SK-N-SH (cell line): Measurements from ENCODE around the gene OLR1. TPM values are rescaled to one million over a fixed set of nuclear protein-coding genes. Genes with fewer than 3 reads are reported as not detected.

Experiments
- CTCF ChIA-PET: fragments of 300-600, 350-600 bp; formaldehyde crosslinking; extraction: SDS; loops from one replicate; lab custom pipeline; 2021; lab: Yijun Ruan, JAX
- POLR2A ChIA-PET: fragments of 350-600 bp; sonication (Branson Sonifier 250); formaldehyde crosslinking; extraction: SDS; loops from one replicate; lab custom pipeline; 2020; ENCODE audit warnings: antibody characterized with exemption, inconsistent platforms; lab: Yijun Ruan, JAX
- DNase-seq: peaks from one replicate; pipeline ENCODE4 v3.0.0; 2012
- H2AFZ ChIP-seq: fragments of 200-600 bp; sonication (generic); 2 replicates; pipeline ENCODE4 v1.8.1; 2016; ENCODE audit warnings: antibody characterized with exemption, mild to moderate bottlenecking, low read depth
- H3F3A ChIP-seq: fragments of 200-600 bp; sonication (generic); replicated peaks from 2 replicates; pipeline ENCODE3; 2016; ENCODE audit warnings: antibody characterized with exemption, mild to moderate bottlenecking; ENCODE audit not compliant: insufficient read depth
- H3K27ac ChIP-seq, 2 experiments: fragments of 200-500 bp in 1 of 2; fragments of 200-600 bp in 1 of 2; sonication (Bioruptor generic) in 1 of 2; sonication (generic), shearing (Covaris generic) in 1 of 2; 2 replicates each; pipeline versions ENCODE4 v1.5.1 to v1.6.1; 2014 to 2016; ENCODE audit warnings: low read depth in 2 of 2, inconsistent platforms in 1 of 2, low read length in 1 of 2, mild to moderate bottlenecking in 1 of 2, mixed read lengths in 1 of 2
- H3K27me3 ChIP-seq: fragments of 200-600 bp; sonication (generic), shearing (Covaris generic); 2 replicates; pipeline ENCODE4 v1.6.1; 2016; ENCODE audit warnings: mixed run types; ENCODE audit not compliant: insufficient read depth
- H3K36me3 ChIP-seq, 2 experiments: fragments of 200-500 bp in 1 of 2; fragments of 200-600 bp in 1 of 2; sonication (Bioruptor generic) in 1 of 2; sonication (generic) in 1 of 2; replicated peaks in 1 of 2; 2 replicates each; pipeline versions ENCODE3 to v1.5.1; 2014 to 2016; ENCODE audit warnings: low read length in 1 of 2, mild to moderate bottlenecking in 1 of 2; ENCODE audit not compliant: insufficient read depth in 2 of 2, control insufficient read depth in 1 of 2
- H3K4me1 ChIP-seq, 2 experiments: fragments of 200-500 bp in 1 of 2; fragments of 200-600 bp in 1 of 2; sonication (Bioruptor generic) in 1 of 2; sonication (generic), shearing (Covaris generic) in 1 of 2; 2 replicates each; pipeline versions ENCODE4 v1.5.1 to v1.6.1; 2014 to 2016; ENCODE audit warnings: low read depth in 1 of 2, low read length in 1 of 2, mixed run types in 1 of 2; ENCODE audit not compliant: insufficient read depth in 2 of 2, control insufficient read depth in 1 of 2
- H3K4me2 ChIP-seq: fragments of 200-600 bp; sonication (generic), shearing (Covaris generic); 2 replicates; pipeline ENCODE4 v1.6.1; 2017; ENCODE audit warnings: mixed run types
- H3K4me3 ChIP-seq, 2 experiments: fragments of 200-500 bp in 1 of 2; fragments of 200-600 bp in 1 of 2; sonication (Bioruptor generic) in 1 of 2; sonication (generic), shearing (Covaris generic) in 1 of 2; 2 replicates each; pipeline versions ENCODE4 v1.5.1 to v1.8.1; 2014 to 2016; ENCODE audit warnings: low read depth in 2 of 2, inconsistent platforms in 1 of 2, low read length in 1 of 2, mild to moderate bottlenecking in 1 of 2, mixed read lengths in 1 of 2, moderate library complexity in 1 of 2
- H3K79me2 ChIP-seq: fragments of 200-600 bp; sonication (generic); 2 replicates; pipeline ENCODE4 v1.8.1; 2017; ENCODE audit warnings: mild to moderate bottlenecking; ENCODE audit not compliant: insufficient read depth
- H3K9ac ChIP-seq: fragments of 200-600 bp; sonication (generic); 2 replicates; pipeline ENCODE4 v1.6.1; 2017; ENCODE audit warnings: mixed run types
- H3K9me2 ChIP-seq: fragments of 200-600 bp; sonication (generic); 2 replicates; pipeline ENCODE4 v1.6.1; 2017; ENCODE audit warnings: mixed run types
- H3K9me3 ChIP-seq: fragments of 200-600 bp; sonication (generic); 2 replicates; pipeline ENCODE4 v1.6.1; 2017; ENCODE audit warnings: mixed run types, mild to moderate bottlenecking, moderate library complexity
- H4K20me1 ChIP-seq: fragments of 200-600 bp; sonication (generic); 2 replicates; pipeline ENCODE4 v1.6.1; 2017; ENCODE audit warnings: mild to moderate bottlenecking, mixed run types; ENCODE audit not compliant: insufficient read depth
- EP300 ChIP-seq, 2 experiments: IDR thresholded peaks; 2 replicates each; pipeline versions ENCODE4 v1.4.0 to v1.6.1; 2012; ENCODE audit warnings: borderline replicate concordance in 1 of 2, low read depth in 1 of 2, low read length in 1 of 2
- FOXJ3 ChIP-seq: sonication (generic); formaldehyde crosslinking; IDR thresholded peaks from 2 replicates; pipeline ENCODE4 v1.5.1; 2020; ENCODE audit warnings: mild to moderate bottlenecking, missing genetic modification reagents
- FOXM1 ChIP-seq: IDR thresholded peaks from 2 replicates; pipeline ENCODE4 v1.4.0; 2012; ENCODE audit warnings: low read depth, mild to moderate bottlenecking
- GABPA ChIP-seq: IDR thresholded peaks from 2 replicates; pipeline ENCODE4 v1.4.0; 2012; ENCODE audit warnings: low read depth, mild to moderate bottlenecking
- IRF3 ChIP-seq: fragments of 150-350 bp; IDR thresholded peaks from 2 replicates; pipeline ENCODE4 v1.6.1; 2016; ENCODE audit warnings: mild to moderate bottlenecking, low read depth, low read length
- JUND ChIP-seq: IDR thresholded peaks from 2 replicates; pipeline ENCODE4 v1.4.0; 2012
- MEF2A ChIP-seq: IDR thresholded peaks from 2 replicates; pipeline ENCODE4 v1.4.0; 2012; ENCODE audit warnings: low read depth, borderline replicate concordance
- RCOR1 ChIP-seq: fragments of 150-350 bp; IDR thresholded peaks from 2 replicates; pipeline ENCODE4 v1.6.1; 2017; ENCODE audit warnings: antibody characterized with exemption, low read length
- REST ChIP-seq: IDR thresholded peaks from 2 replicates; pipeline ENCODE4 v1.6.1; 2012; ENCODE audit warnings: mild to moderate bottlenecking, low read depth, low read length, moderate library complexity
- RXRA ChIP-seq: IDR thresholded peaks from 2 replicates; pipeline ENCODE4 v1.4.0; 2012; ENCODE audit warnings: low read depth, mild to moderate bottlenecking, borderline replicate concordance
- SIN3A ChIP-seq: IDR thresholded peaks from 2 replicates; pipeline ENCODE4 v1.6.1; 2012; ENCODE audit warnings: low read depth, mild to moderate bottlenecking, low read length, moderate library complexity, borderline replicate concordance
- TAF1 ChIP-seq: IDR thresholded peaks from 2 replicates; pipeline ENCODE4 v1.6.1; 2012; ENCODE audit warnings: low read depth, mild to moderate bottlenecking, low read length, moderate library complexity, borderline replicate concordance
- TCF12 ChIP-seq: IDR thresholded peaks from 2 replicates; pipeline ENCODE4 v1.4.0; 2012
- YY1 ChIP-seq: IDR thresholded peaks from 2 replicates; pipeline ENCODE4 v1.4.0; 2012; ENCODE audit warnings: low read depth, mild to moderate bottlenecking
- WGBS: methylation state at CpG from one replicate; pipeline ENCODE4 v1.1.6; 2017; ENCODE audit warnings: low lambda C conversion rate; 5-methylcytosine and 5-hydroxymethylcytosine counted together
- polyA plus RNA-seq, 3 experiments: library from polyadenylated mRNA; depleted of rRNA; stranded (reverse); fragments of >200 nt; gene quantifications; 2 replicates each; pipeline ENCODE4 v1.2.3, GENCODE V29; 2012

The OLR1 gene
- polyA plus RNA-seq, 1 of the 3 experiments (the other 2 are of a cell fraction): not detected

- Histone ChIP-seq H3K27ac (no peak overlapping the region), H3K9me2 (no peaks in the 10 kb centered on the region), H3K4me2 (no peak overlapping the region), H3K79me2 (no peaks in the 10 kb centered on the region), H4K20me1 (no peaks in the 10 kb centered on the region), H3K27me3 (peaks cover 22% of the 10 kb centered on the region), H3F3A (no peaks in the 10 kb centered on the region), H3K9ac (no peak overlapping the region), H3K4me1 (no peaks in the 10 kb centered on the region), H2AFZ (no peak overlapping the region), H3K4me3 (no peak overlapping the region), H3K36me3 (no peaks in the 10 kb centered on the region), H3K9me3 (no peaks in the 10 kb centered on the region)
- 25% methylated on average over 5 of the region's 5 CpGs for WGBS
- POLR2A ChIA-PET: no interaction called here
- TF ChIP-seq REST (no peak), TCF12 (no peak), GABPA (no peak), EP300 (IDR thresholded peaks at IDR 0.05; ENCODE audit: borderline replicate concordance in 1 of 2, low read depth in 1 of 2, low read length in 1 of 2) (no peak), YY1 (no peak), RXRA (no peak), IRF3 (no peak), MEF2A (no peak), TAF1 (no peak), FOXJ3 (CRISPR knock-in tag) (no peak), FOXM1 (no peak), SIN3A (no peak), RCOR1 (no peak), JUND (no peak)
- DNase-seq: no peak
- CTCF ChIA-PET: interaction anchor here (1.3 kb wide), 1 partner anchor 10 kb away, joined by 3 read pairs; no protein-coding TSS in a partner anchor
Observed at GRCh38 chr12:10128687-10129086, 43.2 kb downstream of the OLR1 start.

- DNase-seq: no peak
- no peaks in the 10 kb centered on the region for H3K4me1 ChIP-seq
- H3K27me3 ChIP-seq: peaks cover 17% of the 10 kb centered on the region
- no peak overlapping the region for H3K27ac ChIP-seq
- no peaks in the 10 kb centered on the region for H3K9me2 ChIP-seq
- H3F3A ChIP-seq: no peaks in the 10 kb centered on the region
- ChIA-PET POLR2A (no interaction called here), CTCF (no interaction called here)
- WGBS: 4% methylated on average over 1 of the region's 1 CpG
- no peak for TF ChIP-seq GABPA
- no peak for TF ChIP-seq RXRA
- H3K9ac ChIP-seq: no peak overlapping the region
- no peaks in the 10 kb centered on the region for H3K36me3 ChIP-seq
- H3K9me3 ChIP-seq: no peaks in the 10 kb centered on the region
- H3K4me3 ChIP-seq: no peak overlapping the region
- H2AFZ ChIP-seq: no peak overlapping the region
- no peaks in the 10 kb centered on the region for H4K20me1 ChIP-seq
- H3K79me2 ChIP-seq: no peaks in the 10 kb centered on the region
- H3K4me2 ChIP-seq: no peak overlapping the region
Observed at GRCh38 chr12:10126413-10126812, 45.5 kb downstream of the OLR1 start.
